Measurements from ENCODE around the gene GADD45A. TPM values are rescaled to one million over a fixed set of nuclear protein-coding genes. Genes with fewer than 3 reads are reported as not detected.

Gene GADD45A
- total and polyA plus RNA-seq, 3 donors from 2014 or later = 14.9 to 47.0 (median 29.8) TPM

DNA sequence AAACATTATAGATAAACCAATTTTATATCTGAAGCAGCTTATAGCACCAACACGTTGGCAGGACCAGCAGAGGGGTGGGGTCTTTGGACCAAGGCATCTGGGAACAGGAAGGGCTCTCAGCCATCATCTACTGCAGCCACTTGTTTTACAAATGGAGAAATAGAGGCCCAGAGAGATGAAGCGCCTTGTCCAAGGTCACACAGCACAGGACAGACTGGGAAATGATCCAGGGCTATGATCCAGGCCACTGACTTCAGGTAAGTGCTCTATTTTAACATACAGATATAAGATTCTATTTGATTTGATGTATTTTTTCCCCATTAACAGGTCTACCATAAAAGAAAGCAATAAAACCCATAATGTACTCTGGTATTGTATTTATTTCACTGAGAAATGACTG is 16.9 kb downstream of the GADD45A start:
- H3K27me3 ChIP-seq = no peaks in the 10 kb centered on the region
- intact Hi-C loops (cut with DNase I; ENCODE audit: low total_unique reads) = no loop called here
- H3K36me3 ChIP-seq (ENCODE audit: low read depth, missing control alignments) = no peaks in the 10 kb centered on the region
- no peak overlapping the region for H3K4me3 ChIP-seq
- peaks cover 2% of the 10 kb centered on the region for H3K4me1 ChIP-seq
- H3K9me3 ChIP-seq = no peaks in the 10 kb centered on the region
- no peak for DNase-seq
- TF ChIP-seq POLR2A (IDR thresholded peaks at IDR 0.05) = no peak
- TF ChIP-seq, protein P1, sequence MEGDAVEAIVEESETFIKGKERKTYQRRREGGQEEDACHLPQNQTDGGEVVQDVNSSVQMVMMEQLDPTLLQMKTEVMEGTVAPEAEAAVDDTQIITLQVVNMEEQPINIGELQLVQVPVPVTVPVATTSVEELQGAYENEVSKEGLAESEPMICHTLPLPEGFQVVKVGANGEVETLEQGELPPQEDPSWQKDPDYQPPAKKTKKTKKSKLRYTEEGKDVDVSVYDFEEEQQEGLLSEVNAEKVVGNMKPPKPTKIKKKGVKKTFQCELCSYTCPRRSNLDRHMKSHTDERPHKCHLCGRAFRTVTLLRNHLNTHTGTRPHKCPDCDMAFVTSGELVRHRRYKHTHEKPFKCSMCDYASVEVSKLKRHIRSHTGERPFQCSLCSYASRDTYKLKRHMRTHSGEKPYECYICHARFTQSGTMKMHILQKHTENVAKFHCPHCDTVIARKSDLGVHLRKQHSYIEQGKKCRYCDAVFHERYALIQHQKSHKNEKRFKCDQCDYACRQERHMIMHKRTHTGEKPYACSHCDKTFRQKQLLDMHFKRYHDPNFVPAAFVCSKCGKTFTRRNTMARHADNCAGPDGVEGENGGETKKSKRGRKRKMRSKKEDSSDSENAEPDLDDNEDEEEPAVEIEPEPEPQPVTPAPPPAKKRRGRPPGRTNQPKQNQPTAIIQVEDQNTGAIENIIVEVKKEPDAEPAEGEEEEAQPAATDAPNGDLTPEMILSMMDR (IDR thresholded peaks at IDR 0.05) = no peak
- WGBS, 2 donors = 84% methylated on average over 2 of the region's 2 CpGs
- no peak overlapping the region for H3K27ac ChIP-seq

DNA sequence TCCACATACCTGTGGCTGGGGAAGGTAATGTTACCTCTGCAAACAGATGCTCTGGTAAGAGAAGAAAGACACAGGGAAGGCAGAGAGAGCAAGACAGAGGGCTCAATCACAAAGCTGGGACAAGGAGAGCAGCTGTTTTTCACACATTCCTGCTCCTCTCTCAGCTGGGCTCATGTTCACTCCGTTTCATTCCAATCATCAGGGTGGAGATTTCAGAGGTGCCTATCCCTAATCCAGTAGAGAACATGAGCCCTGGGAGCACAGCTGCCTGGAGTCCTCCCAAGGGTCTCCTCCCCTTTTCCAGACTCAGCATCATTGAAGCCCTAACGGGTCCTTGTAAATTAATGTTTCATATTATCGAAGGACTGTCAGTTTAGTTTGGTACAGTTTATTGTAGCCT is 19.4 kb downstream of the GADD45A start:
- DNase-seq = no peak
- Histone ChIP-seq H3K9me3 (no peaks in the 10 kb centered on the region), H3K36me3 (ENCODE audit: low read depth, missing control alignments) (no peaks in the 10 kb centered on the region), H3K27me3 (no peaks in the 10 kb centered on the region), H3K4me3 (no peak overlapping the region), H3K27ac (no peak overlapping the region), H3K4me1 (peaks cover 8% of the 10 kb centered on the region)
- TF ChIP-seq, protein P1 (IDR thresholded peaks at IDR 0.05) = no peak
- no peak for TF ChIP-seq POLR2A (IDR thresholded peaks at IDR 0.05)
- intact Hi-C loops (cut with DNase I; ENCODE audit: low total_unique reads) = no loop called here
- 65 to 77% methylated on average over 3 of the region's 3 CpGs for WGBS, 2 donors

DNA sequence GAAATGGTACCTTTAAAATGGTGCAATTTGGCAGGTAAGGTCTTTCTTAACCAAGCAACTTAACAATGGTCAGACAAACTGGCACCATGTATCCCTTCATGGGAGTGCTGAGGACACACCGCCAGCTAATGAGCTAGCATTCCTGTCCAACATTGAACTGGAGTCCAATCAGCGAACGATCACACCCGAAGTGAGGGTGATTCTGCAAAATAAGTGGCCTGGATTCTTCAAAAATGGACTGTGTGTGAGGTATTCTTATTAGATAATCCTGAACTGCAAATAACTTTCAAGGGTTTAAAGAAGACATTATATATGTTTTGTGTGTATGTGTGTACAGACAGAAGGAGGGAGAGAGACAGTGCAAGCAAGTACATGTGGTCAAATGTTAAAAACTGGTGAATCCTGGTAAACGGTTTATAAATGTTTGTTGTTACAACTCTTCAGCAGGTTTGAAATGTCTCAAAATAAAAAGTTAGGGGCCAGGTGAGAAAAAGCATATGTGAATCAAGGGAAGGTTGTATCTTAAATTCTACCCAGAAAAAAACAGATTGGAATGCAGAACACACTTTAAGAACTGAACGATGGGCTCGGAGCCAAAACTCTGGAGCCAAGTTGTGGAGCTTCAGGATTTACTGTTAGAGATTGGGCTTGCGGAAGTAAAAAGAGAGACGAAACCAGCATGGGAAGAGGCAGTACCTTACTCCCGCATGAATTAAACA is 20.9 kb downstream of the GADD45A start:
- Histone ChIP-seq H3K27ac (peak overlapping the region; percentile 50 to 72), H3K36me3 (ENCODE audit: low read depth, missing control alignments) (no peaks in the 10 kb centered on the region), H3K4me3 (no peak overlapping the region), H3K9me3 (no peaks in the 10 kb centered on the region), H3K4me1 (peaks cover 14% of the 10 kb centered on the region), H3K27me3 (no peaks in the 10 kb centered on the region)
- WGBS, 2 donors = 59 to 60% methylated on average over 10 of the region's 10 CpGs
- intact Hi-C loops (cut with DNase I; ENCODE audit: low total_unique reads) = no loop called here
- TF ChIP-seq, protein P1 (IDR thresholded peaks at IDR 0.05) = no peak
- no peak for TF ChIP-seq POLR2A (IDR thresholded peaks at IDR 0.05)
- DNase-seq = peak; percentile 52

DNA sequence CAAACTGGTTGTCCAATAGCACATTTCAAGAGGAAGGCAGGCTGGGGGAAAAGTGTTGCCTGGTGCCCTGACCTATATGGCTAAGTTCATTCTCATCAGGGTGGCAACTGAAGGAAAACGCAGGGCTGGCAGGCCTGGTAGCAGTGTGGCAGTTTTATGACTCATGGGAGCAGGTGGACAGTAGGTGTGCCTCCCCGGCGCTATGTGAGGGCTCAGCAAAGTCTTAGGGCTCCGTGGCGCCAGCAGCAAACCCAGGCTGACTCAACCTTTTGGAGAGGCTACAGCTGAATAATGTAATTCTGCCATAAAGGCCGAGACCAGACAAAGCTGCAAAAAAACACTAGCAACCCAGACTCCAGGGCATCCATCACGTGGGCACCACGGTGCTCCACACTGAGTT is 23.6 kb downstream of the GADD45A start:
- intact Hi-C loops (cut with DNase I; ENCODE audit: low total_unique reads) = no loop called here
- Histone ChIP-seq H3K4me1 (peaks cover 32% of the 10 kb centered on the region), H3K4me3 (no peak overlapping the region), H3K36me3 (ENCODE audit: low read depth, missing control alignments) (no peaks in the 10 kb centered on the region), H3K9me3 (no peaks in the 10 kb centered on the region), H3K27me3 (no peaks in the 10 kb centered on the region), H3K27ac (peak overlapping the region; percentile 39 to 72)
- DNase-seq = no peak
- WGBS, 2 donors = 80 to 82% methylated on average over 2 to 8 of the region's 8 CpGs
- TF ChIP-seq, protein P1 (IDR thresholded peaks at IDR 0.05) = no peak
- TF ChIP-seq POLR2A (IDR thresholded peaks at IDR 0.05) = no peak

DNA sequence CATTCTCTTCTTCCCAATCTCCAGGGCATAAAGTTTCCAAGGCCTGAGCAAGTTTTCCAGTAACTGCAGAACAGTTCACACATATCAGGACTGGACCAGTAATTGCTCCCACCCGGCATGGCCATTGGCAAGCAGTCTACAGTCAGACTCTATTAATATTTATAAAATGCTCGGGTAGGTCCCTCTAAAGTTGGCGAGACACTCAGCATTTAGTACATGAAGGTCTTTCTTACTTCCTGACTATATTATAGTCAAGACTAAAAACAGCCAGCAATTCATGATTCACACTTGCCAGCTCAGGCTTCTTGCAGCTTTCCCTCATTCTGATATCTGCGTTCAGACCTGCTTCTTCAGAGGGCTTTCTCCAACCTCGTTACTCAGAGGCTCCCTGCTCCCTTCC is 25.4 kb downstream of the GADD45A start:
- Histone ChIP-seq H3K4me3 (no peak overlapping the region), H3K4me1 (peaks cover 41% of the 10 kb centered on the region), H3K9me3 (no peaks in the 10 kb centered on the region), H3K36me3 (ENCODE audit: low read depth, missing control alignments) (no peaks in the 10 kb centered on the region), H3K27me3 (no peaks in the 10 kb centered on the region), H3K27ac (peak overlapping the region in 1 of 2 donors; percentile 17)
- 36 to 47% methylated on average over 4 to 5 of the region's 5 CpGs for WGBS, 2 donors
- intact Hi-C loops (cut with DNase I; ENCODE audit: low total_unique reads) = no loop called here
- peak; percentile 71 for DNase-seq
- TF ChIP-seq, protein P1 (IDR thresholded peaks at IDR 0.05) = no peak

Measured in testis (tissue), 3 donors.